Amygdala (tissue), 56 donors: ENCODE data around the gene SLC35A3.

Experiments used
- DNase-seq, 56 donors: peaks; one replicate each; lab custom pipeline; 2025; lab: John Stamatoyannopoulos, UW

The SLC35A3 gene

DNA sequence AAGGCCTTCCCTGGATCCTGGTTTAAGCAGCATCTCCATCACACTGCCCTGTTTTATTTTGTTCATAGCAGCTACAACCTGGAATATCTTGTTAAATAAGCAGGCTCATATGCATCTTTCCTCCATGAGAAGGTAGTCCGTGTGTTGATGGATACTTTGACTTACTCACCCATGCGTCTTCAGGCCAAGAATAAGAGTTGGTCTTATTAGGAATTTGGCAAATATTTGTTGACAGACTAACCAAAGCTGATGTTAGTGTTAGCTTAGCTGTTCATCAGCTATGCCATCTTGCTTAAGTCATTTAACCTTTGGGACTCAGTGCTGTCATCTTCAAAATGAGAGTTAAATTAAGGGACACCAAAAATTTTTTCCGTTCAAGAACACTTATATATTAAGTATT, 103.7 kb downstream of the SLC35A3 start:
- no peak for DNase-seq

DNA sequence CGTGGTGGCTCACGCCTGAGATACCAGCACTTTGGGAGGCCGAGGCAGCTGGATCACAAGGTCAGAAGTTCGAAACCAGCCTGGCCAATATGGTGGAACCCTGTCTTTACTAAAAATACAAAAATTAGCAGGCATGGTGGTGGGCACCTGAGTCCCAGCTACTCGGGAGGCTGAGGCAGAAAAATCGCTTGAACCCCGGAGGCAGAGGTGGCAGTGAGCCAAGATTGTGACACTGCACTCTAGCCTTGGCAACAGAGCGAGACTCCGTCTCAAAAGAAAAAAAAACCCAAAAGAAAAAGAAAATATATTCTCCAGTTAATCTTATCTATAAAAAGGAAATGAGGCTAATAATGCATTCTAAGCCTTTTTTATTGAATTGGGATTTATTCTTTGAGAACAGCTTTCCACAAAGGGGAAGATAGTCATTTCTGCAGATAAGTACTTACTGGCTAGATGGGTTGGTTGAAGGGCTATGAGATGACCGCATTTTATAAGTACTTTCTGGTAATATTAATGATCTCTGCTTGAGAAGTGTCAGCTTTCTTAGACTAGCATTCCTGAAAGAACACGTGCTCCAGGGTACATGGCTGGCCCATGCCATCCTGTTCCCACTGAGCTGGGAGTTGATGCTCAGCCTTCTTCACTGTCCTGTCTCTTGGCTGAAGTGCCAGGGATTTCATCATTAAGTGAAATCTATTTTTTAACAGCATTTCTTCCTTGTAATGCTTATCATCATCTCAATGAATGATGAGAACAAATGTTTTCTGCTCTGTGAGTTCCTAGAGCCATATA, 105.0 kb downstream of the SLC35A3 start:
- no peak for DNase-seq

DNA sequence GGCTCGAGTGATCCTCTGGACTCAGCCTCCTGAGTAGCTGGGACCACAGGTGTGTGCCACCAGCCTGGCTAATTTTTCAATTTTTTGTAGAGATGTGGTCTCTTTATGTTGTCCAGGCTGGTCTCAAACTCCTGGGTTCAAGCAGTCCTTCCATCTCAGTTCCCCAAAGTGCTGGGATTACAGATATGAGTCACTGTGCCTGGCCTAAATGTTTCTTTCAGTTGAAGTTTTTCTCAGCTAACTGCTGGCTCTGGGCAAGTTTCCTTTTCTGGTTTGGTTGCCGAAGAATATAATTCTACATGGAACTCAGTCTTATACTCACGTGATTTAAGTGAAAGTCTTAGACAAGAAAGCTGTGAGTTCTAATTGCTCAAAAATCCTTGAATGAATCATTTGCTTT, 106.0 kb downstream of the SLC35A3 start:
- no peak for DNase-seq

DNA sequence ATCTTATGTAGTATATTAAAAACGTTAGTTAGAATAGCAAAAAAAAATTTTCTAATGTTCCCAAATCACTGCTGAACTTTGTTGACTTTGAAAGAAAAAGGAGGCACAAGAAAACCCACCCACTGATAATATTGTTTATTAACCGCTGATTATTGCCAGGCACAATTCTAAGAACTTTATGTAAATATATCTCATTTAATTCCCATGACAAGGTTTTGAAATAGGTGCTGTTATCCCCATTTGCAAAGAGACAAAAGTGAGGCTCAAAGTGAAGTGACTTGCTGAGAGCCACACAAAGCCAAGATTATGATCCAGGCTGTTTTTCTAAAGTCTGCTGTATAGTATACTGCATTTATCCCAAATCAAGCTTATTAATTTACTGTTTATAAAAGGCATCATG, 106.5 kb downstream of the SLC35A3 start:
- DNase-seq: no peak

DNA sequence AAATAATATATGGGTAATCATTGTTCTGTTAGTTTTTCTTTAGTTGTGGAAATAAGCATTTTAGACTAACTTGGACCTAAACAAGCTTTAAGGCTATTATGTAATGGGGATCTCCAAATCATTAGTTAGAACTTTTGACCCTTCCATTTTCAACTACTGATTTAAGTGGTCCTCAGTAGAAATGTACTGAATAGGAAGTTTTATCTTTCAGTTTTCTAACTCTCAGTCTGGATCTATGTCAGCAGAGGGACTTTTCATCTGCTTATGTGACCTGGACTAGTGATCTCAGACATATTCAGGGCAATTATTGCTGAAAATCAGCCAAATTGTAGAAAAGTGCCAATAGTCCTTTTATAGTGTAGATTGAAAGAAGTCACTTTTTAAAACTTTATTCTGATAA, 106.9 kb downstream of the SLC35A3 start:
- DNase-seq: no peak

DNA sequence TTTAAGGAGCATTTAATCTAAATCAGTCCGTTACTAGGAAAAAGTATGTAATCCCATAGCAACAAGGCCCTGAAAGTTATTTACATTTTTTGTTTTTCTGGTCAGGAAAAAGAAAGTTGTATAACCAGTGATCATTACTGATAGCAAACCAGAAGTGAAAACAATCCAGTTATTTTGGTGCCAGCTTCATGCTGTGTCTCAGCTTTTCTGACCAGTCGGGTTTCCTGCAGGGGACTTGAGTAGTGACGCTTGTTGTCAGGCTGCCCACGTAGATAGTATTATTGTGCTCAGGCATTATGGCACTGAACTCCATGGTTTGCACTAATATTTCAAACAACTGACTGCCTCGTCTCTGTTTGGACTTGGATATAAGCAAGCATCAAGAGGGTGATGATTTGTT, 107.7 kb downstream of the SLC35A3 start:
- peak in 2 of 56 donors; percentile 2 to 7 for DNase-seq

DNA sequence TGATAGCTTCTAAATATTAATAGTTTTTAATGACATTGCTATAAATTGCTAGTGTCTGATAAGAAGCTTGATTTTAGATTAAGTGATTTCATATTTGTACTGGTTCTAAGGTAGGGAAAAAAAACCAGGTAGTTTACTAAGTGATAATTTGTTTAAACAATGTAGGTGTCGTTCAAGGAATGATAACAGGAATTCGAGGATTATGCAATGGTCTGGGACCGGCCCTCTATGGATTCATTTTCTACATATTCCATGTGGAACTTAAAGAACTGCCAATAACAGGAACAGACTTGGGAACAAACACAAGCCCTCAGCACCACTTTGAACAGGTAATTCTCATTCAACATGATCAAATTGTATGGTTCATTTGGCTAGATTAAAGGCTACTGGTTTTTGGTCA, 110.5 kb downstream of the SLC35A3 start:
- DNase-seq: no peak
